ENCODE results near the gene CHST6.

DNA sequence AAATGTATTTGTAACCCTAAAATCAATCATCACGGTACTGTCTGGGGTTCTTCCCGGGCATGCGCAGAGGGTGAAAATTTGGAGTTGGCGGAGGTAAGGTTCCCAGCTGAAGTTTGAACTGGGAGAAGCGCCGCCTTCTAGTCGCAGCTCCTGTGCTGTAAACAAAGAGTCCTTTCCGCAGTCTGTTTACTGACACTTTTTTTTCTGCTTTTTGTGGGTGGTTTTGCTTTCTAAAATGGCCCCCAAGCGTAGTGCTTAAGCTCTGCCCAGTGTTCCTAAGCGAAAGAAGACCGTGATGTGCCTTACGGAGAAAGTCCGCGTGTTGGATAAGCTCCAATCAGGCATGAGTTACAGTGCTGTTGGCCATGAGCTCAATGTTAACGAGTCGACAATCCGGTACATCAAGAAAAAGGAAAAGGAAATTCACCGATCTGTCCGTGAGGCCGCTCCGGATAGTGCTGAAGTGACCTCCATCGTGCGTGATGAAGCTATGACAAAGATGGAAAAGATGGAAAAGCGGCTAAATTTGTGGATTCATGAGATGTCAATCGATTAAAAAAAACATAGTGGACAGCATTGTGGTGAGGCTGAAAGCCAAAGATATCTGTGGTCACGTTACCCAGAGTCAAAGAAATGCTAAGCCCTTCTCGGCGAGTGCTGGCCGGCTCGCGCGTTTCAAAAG lies 61.4 kb downstream of the CHST6 start:
- TF ChIP-seq, protein P1, sequence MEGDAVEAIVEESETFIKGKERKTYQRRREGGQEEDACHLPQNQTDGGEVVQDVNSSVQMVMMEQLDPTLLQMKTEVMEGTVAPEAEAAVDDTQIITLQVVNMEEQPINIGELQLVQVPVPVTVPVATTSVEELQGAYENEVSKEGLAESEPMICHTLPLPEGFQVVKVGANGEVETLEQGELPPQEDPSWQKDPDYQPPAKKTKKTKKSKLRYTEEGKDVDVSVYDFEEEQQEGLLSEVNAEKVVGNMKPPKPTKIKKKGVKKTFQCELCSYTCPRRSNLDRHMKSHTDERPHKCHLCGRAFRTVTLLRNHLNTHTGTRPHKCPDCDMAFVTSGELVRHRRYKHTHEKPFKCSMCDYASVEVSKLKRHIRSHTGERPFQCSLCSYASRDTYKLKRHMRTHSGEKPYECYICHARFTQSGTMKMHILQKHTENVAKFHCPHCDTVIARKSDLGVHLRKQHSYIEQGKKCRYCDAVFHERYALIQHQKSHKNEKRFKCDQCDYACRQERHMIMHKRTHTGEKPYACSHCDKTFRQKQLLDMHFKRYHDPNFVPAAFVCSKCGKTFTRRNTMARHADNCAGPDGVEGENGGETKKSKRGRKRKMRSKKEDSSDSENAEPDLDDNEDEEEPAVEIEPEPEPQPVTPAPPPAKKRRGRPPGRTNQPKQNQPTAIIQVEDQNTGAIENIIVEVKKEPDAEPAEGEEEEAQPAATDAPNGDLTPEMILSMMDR (conservative IDR thresholded peaks at IDR 0.05; ENCODE audit: low read depth, low read length) = no peak
- no peak for TF ChIP-seq EZH2phosphoT487 (IDR thresholded peaks at IDR 0.05; ENCODE audit: borderline replicate concordance, low read length)
- TF ChIP-seq EZH2 (IDR thresholded peaks at IDR 0.05; ENCODE audit: low read length, unreplicated experiment) = no peak
